Naive thymus-derived CD4-positive, alpha-beta T cell (primary cell): Measurements from ENCODE around the gene UBC. TPM values are rescaled to one million over a fixed set of nuclear protein-coding genes. Genes with fewer than 3 reads are reported as not detected.

Experiments used
- ATAC-seq: fragments of 150-1000 bp; cut with Tn5 transposase; 2 replicates; pipeline ENCODE4 v1.10.0; 2021; ENCODE audit warnings: mild to moderate bottlenecking, moderate library complexity
- CTCF ChIA-PET: fragments of 350-600 bp; sonication (Branson Sonifier 250); formaldehyde crosslinking; loops from one replicate; lab custom pipeline; 2021; ENCODE audit warnings: antibody characterized with exemption; lab: Charles Lee
- POLR2A ChIA-PET: fragments of 350-600 bp; sonication (Branson Sonifier 250); formaldehyde crosslinking; loops from one replicate; lab custom pipeline; 2021; ENCODE audit warnings: antibody characterized with exemption, inconsistent platforms; lab: Charles Lee
- DNase-seq, 9 donors: peaks; one replicate each; pipeline versions ENCODE4 v3.0.0 to v3.0.0-alpha.2; 2020 to 2022; ENCODE audit warnings: mixed read lengths in 1 of 9
- H3K27ac ChIP-seq: one replicate; pipeline ENCODE4 v1.7.0; 2013; ENCODE audit warnings: mild to moderate bottlenecking, low read depth, low read length, moderate library complexity
- H3K27me3 ChIP-seq, 2 donors: one replicate each; pipeline ENCODE4 v1.7.0; 2013; ENCODE audit warnings: low read length in 2 of 2, mild to moderate bottlenecking in 2 of 2, moderate library complexity in 2 of 2; ENCODE audit not compliant: control insufficient read depth in 2 of 2, insufficient read depth in 2 of 2
- H3K36me3 ChIP-seq, 3 experiments: 1 replicate in 2 of 3; 2 replicates in 1 of 3; pipeline ENCODE4 v1.7.0; 2013; ENCODE audit warnings: low read length in 3 of 3, mild to moderate bottlenecking in 3 of 3, moderate library complexity in 1 of 3; ENCODE audit not compliant: insufficient read depth in 3 of 3, control insufficient read depth in 2 of 3
- H3K4me1 ChIP-seq, 2 donors: one replicate each; pipeline ENCODE4 v1.7.0; 2013; ENCODE audit warnings: low read length in 2 of 2, mild to moderate bottlenecking in 2 of 2, moderate library complexity in 1 of 2; ENCODE audit not compliant: control insufficient read depth in 2 of 2, insufficient read depth in 2 of 2
- H3K4me3 ChIP-seq: 2 replicates; pipeline ENCODE4 v1.7.0; 2013; ENCODE audit warnings: mild to moderate bottlenecking, low read length
- H3K9me3 ChIP-seq, 3 experiments: 1 replicate in 2 of 3; 2 replicates in 1 of 3; pipeline ENCODE4 v1.7.0; 2013; ENCODE audit warnings: low read length in 3 of 3; ENCODE audit not compliant: control insufficient read depth in 2 of 3
- H3K27ac Mint-ChIP-seq, 9 donors: one replicate each; pipeline ENCODE4 v1.8.0; 2020 to 2022; ENCODE audit warnings: mixed read lengths in 9 of 9, mild to moderate bottlenecking in 8 of 9, moderate library complexity in 5 of 9, inconsistent platforms in 2 of 9
- H3K27me3 Mint-ChIP-seq, 5 donors: one replicate each; pipeline ENCODE4 v1.8.0; 2021 to 2022; ENCODE audit warnings: mixed read lengths in 5 of 5, mild to moderate bottlenecking in 1 of 5
- H3K36me3 Mint-ChIP-seq, 5 donors: one replicate each; pipeline ENCODE4 v1.8.0; 2020 to 2022; ENCODE audit warnings: mixed read lengths in 5 of 5, mild to moderate bottlenecking in 3 of 5, inconsistent platforms in 1 of 5
- H3K4me1 Mint-ChIP-seq, 7 donors: one replicate each; pipeline ENCODE4 v1.8.0; 2020 to 2022; ENCODE audit warnings: mixed read lengths in 7 of 7, mild to moderate bottlenecking in 3 of 7, inconsistent platforms in 1 of 7
- H3K4me3 Mint-ChIP-seq, 10 donors: one replicate each; pipeline ENCODE4 v1.8.0; 2020 to 2022; ENCODE audit warnings: mild to moderate bottlenecking in 10 of 10, mixed read lengths in 10 of 10, moderate library complexity in 6 of 10, inconsistent platforms in 2 of 10
- H3K9me3 Mint-ChIP-seq, 11 donors: one replicate each; pipeline ENCODE4 v1.8.0; 2020 to 2022; ENCODE audit warnings: mixed read lengths in 11 of 11, mild to moderate bottlenecking in 4 of 11, inconsistent platforms in 1 of 11, moderate library complexity in 1 of 11
- intact Hi-C, 2 donors: fragments of 100-400 bp; cut with micrococcal nuclease; formaldehyde crosslinking; loops; one replicate each; pipeline ENCODE4 v1.15.1; 2023
- polyA plus RNA-seq, 2 donors: library from polyadenylated mRNA; unstranded; fragments of 300-500 nt; fragmentation: Illumina TruSeq; gene quantifications; one replicate each; pipeline ENCODE4 v1.2.3, GENCODE V29; 2021
- total RNA-seq, 6 experiments: library from RNA in 5 of 6; stranded (reverse) in 5 of 6; gene quantifications; 1 replicate in 5 of 6; 2 replicates in 1 of 6; pipeline ENCODE4 v1.2.3 and lab custom pipeline; 2021 to 2026

UBC gene
- total and polyA plus RNA-seq, 7 experiments from 2014 or later, result 753 to 1,865 (median 945) TPM

DNA sequence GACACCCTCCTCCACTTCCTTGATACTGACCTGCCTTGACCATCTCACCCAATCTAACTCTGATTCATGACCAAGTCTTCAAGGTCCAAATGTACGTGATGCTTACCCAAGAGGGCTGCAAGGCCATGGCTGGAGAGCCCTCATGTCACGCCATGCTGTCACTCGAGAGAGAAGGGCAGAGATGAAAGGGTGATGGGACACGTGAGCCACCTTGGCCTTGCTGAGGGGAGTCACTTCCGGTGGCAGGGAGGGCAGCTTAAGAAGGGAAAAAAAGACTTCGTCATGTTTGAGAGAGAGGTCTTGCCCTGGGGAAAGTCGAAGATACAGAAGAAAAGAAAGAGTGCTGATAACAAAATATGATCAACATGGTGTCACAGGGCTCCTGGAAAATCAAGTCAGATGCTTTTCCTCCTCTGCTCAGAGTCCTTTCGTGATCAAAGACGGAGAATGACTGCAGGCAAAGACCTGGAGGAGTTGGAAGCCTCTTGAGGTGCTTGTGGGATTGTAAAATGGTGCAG is 47.5 kb downstream of the UBC start:
- Mint-ChIP-seq H3K27me3 (peaks cover 7 to 14% (median 11%) of the 10 kb centered on the region in 5 donors), H3K27ac (no peak overlapping the region), H3K4me3 (peak overlapping the region in 1 of 10 donors; percentile 2), H3K9me3 (no peaks in the 10 kb centered on the region), H3K4me1 (peaks cover 14 to 28% (median 23%) of the 10 kb centered on the region in 7 donors), H3K36me3 (no peaks in the 10 kb centered on the region)
- H3K9me3 ChIP-seq, result no peaks in the 10 kb centered on the region
- H3K4me1 ChIP-seq, result peaks cover 0 to 4% of the 10 kb centered on the region in 2 donors
- no peak overlapping the region for H3K4me3 ChIP-seq
- CTCF ChIA-PET, result no interaction called here
- H3K27ac ChIP-seq, result no peak overlapping the region
- H3K27me3 ChIP-seq, result no peaks in the 10 kb centered on the region
- no peaks in the 10 kb centered on the region for H3K36me3 ChIP-seq
- no peak for ATAC-seq
- POLR2A ChIA-PET, result interaction anchor here (0.6 kb wide), 1 partner anchor 195 kb away, joined by 4 read pairs; no protein-coding TSS in a partner anchor
- intact Hi-C loops, result loop anchor here in 1 of 2 donors (10.0 kb wide), 1 partner anchor 902 kb away; no protein-coding TSS in a partner anchor
- no peak for DNase-seq

DNA sequence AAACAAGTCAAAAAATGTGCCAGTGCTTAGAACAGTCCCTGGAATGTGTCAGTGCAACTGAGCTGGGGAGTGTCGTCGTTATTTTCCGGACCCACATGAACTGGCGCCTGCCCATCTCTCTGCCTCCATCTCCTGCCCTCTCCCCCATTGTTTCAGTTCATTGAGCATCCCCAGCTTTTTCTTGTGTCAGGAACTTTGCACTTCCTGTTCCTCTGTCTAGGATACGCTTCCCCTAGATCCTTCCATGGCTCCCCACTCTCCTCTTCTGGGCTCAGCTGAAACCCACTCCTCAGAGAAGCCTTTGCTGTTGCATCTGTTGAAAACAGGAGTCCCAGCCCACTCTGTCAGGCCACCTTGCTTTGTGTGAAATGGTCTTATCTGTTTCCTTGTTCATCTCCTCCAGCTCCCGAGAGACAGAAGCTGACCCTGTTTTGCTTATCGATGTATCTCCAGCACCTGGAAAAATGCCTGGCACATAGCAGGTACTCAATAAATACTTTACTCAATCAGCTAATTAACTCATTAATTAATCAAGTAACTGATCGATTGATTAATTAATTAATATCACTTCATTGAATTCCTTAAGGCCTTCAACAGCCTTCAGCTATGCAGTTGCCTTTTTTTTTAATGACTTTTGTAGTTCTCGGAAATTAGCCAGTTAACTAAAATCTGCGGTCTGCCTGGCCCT is 48.1 kb downstream of the UBC start:
- Mint-ChIP-seq H3K27me3 (peaks cover 7 to 14% (median 11%) of the 10 kb centered on the region in 5 donors), H3K4me1 (peaks cover 14 to 33% (median 23%) of the 10 kb centered on the region in 7 donors), H3K36me3 (no peaks in the 10 kb centered on the region), H3K9me3 (no peaks in the 10 kb centered on the region), H3K27ac (peak overlapping the region in 1 of 9 donors; percentile 44), H3K4me3 (no peak overlapping the region)
- no peak overlapping the region for H3K27ac ChIP-seq
- H3K4me1 ChIP-seq, result peaks cover 0 to 4% of the 10 kb centered on the region in 2 donors
- H3K4me3 ChIP-seq, result no peak overlapping the region
- ATAC-seq (no peak), DNase-seq (no peak)
- no peaks in the 10 kb centered on the region for H3K36me3 ChIP-seq
- ChIA-PET CTCF (no interaction called here), POLR2A (interaction anchor here (0.6 kb wide), 1 partner anchor 195 kb away, joined by 4 read pairs; no protein-coding TSS in a partner anchor)
- no peaks in the 10 kb centered on the region for H3K27me3 ChIP-seq
- H3K9me3 ChIP-seq, result no peaks in the 10 kb centered on the region
- intact Hi-C loops, result loop anchor here in 1 of 2 donors (10.0 kb wide), 1 partner anchor 902 kb away; no protein-coding TSS in a partner anchor

DNA sequence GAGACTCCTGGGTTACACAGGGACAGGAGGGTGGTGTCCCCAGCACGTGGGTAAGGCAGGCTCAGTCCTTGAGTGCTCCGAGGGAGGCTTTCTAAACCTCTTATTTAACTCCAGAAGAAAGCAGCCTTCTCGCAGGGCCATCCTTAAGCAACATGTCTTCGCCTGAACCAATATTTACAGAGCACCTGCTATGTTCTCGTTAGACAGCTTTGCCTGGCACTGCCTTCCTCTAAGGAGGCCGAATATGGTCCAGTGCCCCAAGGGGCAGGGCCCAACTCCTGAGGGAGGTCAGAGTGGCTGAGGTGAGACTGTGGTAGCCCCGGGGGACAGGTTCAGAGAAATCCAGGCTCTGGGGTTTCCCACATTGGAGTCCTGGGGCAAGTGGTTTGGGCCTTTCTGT is 48.7 kb downstream of the UBC start:
- H3K36me3 ChIP-seq, result no peaks in the 10 kb centered on the region
- peaks cover 14 to 33% (median 23%) of the 10 kb centered on the region in 7 donors for H3K4me1 Mint-ChIP-seq
- peak overlapping the region in 1 of 10 donors; percentile 6 for H3K4me3 Mint-ChIP-seq
- no peak for ATAC-seq
- no peaks in the 10 kb centered on the region for H3K9me3 ChIP-seq
- H3K9me3 Mint-ChIP-seq, result no peaks in the 10 kb centered on the region
- H3K4me3 ChIP-seq, result no peak overlapping the region
- peak overlapping the region in 1 of 9 donors; percentile 83 for H3K27ac Mint-ChIP-seq
- peaks cover 7 to 13% (median 11%) of the 10 kb centered on the region in 5 donors for H3K27me3 Mint-ChIP-seq
- H3K36me3 Mint-ChIP-seq, result no peaks in the 10 kb centered on the region
- peaks cover 0 to 4% of the 10 kb centered on the region in 2 donors for H3K4me1 ChIP-seq
- POLR2A ChIA-PET, result no interaction called here
- H3K27me3 ChIP-seq, result no peaks in the 10 kb centered on the region
- CTCF ChIA-PET, result no interaction called here
- no peak for DNase-seq
- intact Hi-C loops, result loop anchor here in 1 of 2 donors (10.0 kb wide), 1 partner anchor 901 kb away; no protein-coding TSS in a partner anchor
- no peak overlapping the region for H3K27ac ChIP-seq

DNA sequence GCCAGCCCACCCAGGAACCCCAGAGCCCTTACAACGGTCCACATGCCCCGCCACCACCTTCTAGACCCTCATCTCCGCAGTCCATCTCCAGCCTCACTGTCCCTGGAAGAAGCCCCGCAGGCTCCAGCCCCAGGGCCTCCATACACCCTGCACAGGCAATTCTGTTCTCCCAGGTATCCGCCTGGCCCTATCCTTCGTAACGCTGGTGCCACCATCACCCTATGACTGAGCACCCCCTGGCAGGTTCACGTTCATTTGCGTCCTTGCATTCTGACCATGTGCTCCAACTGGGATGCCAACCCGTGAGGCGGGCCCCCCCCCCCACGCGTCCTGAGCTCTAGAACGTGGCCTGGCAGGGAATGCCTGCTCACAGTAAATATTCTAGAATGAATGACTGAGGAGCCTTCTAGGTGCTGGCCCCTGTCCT is 50.1 kb downstream of the UBC start:
- intact Hi-C loops, result loop anchor here (1.0 to 10.0 kb wide), 7 partner anchors 73 to 900 kb away; partner anchors contain the start of genes DHX37 (in 2 of the 2), AACS (in 1 of the 2) and NCOR2 (in 1 of the 2)
- Histone ChIP-seq H3K4me3 (peak overlapping the region; percentile 65), H3K27me3 (no peaks in the 10 kb centered on the region), H3K27ac (peak overlapping the region; percentile 58), H3K9me3 (no peaks in the 10 kb centered on the region), H3K4me1 (peaks cover 0 to 4% of the 10 kb centered on the region in 2 donors), H3K36me3 (no peaks in the 10 kb centered on the region)
- DNase-seq (no peak), ATAC-seq (no peak)
- H3K27me3 Mint-ChIP-seq, result peaks cover 4 to 12% (median 9%) of the 10 kb centered on the region in 5 donors
- ChIA-PET CTCF (interaction anchor here (0.9 kb wide), 1 partner anchor 12 kb away, joined by 4 read pairs; no protein-coding TSS in a partner anchor), POLR2A (interaction anchor here (0.6 to 1.1 kb wide), 3 partner anchors 52 to 1156 kb away, joined by 3 read pairs; no protein-coding TSS in a partner anchor)
- H3K4me3 Mint-ChIP-seq, result peak overlapping the region; percentile 70 to 94 (median 79)
- no peaks in the 10 kb centered on the region for H3K9me3 Mint-ChIP-seq
- peak overlapping the region; percentile 66 to 94 (median 83) for H3K27ac Mint-ChIP-seq
- H3K36me3 Mint-ChIP-seq, result no peaks in the 10 kb centered on the region
- H3K4me1 Mint-ChIP-seq, result peaks cover 14 to 32% (median 21%) of the 10 kb centered on the region in 7 donors

DNA sequence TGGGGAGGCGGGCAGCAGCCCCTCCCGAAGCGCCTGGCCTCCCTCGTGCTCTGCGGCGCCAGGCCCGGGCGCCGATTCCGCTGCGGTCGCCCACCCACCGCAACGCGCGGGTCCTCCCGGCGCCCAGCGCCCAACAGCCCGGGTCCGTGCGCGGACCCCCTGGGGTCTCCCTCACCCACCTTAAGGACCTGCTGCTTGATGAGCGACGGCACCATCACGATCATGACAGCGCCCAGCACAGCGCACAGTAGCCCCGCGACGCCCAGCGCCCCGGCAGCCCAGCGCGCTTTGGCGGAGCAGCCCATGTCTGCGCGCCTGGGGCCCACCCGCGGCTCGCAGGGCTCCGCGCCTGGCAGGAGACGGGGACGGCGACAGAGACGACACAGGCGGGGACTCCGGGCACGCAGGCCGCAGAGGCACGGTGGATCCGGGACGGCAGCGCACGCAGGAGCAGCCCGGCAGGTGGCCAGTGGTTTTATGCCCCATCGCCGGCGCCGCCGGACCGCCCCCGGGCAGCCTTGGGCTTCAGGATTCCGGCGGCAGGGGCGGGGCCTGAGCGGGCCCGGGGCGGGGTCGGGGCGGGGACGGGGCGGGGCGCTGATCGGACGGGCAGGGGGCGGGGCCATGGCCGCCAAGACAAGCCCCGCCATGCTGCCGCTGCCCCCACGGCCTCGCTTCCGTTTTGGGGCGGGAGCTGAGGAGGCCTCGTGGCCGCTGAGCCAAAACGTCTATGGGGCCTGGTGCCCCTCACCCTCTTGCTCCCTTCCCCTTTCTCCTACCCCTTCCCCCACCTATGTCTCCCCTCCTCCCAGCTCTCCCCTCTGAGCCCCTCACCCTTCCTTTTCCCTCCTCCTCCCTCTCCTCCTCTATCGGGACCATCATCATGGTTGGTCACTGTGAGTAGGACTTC is 50.8 kb downstream of the UBC start, which contains the start of gene SCARB1:
SCARB1 (minus strand) TSS at position 449 of the 910 bp plus-strand sequence; CDS start at position 305, 144 bp downstream.
- DNase-seq (peak; percentile 60 to 84 (median 72)), ATAC-seq (peak; percentile 95)
- H3K27ac Mint-ChIP-seq, result peak within 1 kb of the TSS; percentile 66 to 94 (median 83)
- Histone ChIP-seq H3K27me3 (no peaks in the 10 kb centered on the region), H3K27ac (peak within 1 kb of the TSS; percentile 58), H3K4me1 (no peaks in the 10 kb centered on the region), H3K4me3 (peak within 1 kb of the TSS; percentile 74), H3K36me3 (no peaks in the 10 kb centered on the region), H3K9me3 (no peaks in the 10 kb centered on the region)
- ChIA-PET CTCF (interaction anchor here (0.9 kb wide), 1 partner anchor 13 kb away, joined by 4 read pairs; no protein-coding TSS in a partner anchor), POLR2A (interaction anchor here (0.8 to 1.1 kb wide), 2 partner anchors 53 to 1155 kb away, joined by 3 read pairs; no protein-coding TSS in a partner anchor)
- H3K9me3 Mint-ChIP-seq, result no peaks in the 10 kb centered on the region
- intact Hi-C loops, result loop anchor here (1.0 to 10.0 kb wide), 10 partner anchors 35 to 899 kb away; partner anchors contain the start of genes DHX37 (in 2 of the 2), AACS (in 1 of the 2) and NCOR2 (in 1 of the 2)
- no peaks in the 10 kb centered on the region for H3K36me3 Mint-ChIP-seq
- peaks cover 0 to 8% (median 3%) of the 10 kb centered on the region in 5 donors for H3K27me3 Mint-ChIP-seq
- peak within 1 kb of the TSS; percentile 70 to 94 (median 81) for H3K4me3 Mint-ChIP-seq
- peaks cover 9 to 25% (median 14%) of the 10 kb centered on the region in 7 donors for H3K4me1 Mint-ChIP-seq
